ENCODE data around the gene SOX15. TPM values are rescaled to one million over a fixed set of nuclear protein-coding genes. Genes with fewer than 3 reads are reported as not detected.

The SOX15 gene
- total RNA-seq, 1 donor from 2014 or later, result 0.51 TPM

DNA sequence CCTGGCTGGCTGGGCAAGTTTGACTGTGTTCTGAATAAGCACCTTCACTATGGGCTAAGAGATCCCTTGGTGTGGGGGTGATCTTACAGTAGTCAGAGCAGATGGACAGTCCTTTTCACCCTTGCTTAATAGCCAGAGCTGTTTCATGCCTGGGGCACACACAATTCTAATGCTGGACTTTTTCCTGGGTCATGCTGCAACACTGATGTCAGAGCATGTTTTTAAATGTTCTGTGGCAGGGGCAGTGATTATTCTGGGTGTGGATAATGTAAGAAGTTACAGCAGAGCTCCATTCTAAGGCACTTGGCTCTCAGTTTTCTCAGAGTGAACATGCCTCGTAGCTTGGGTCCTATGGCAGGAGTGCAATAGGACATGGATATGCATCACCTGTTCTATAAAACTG lies 14.4 kb downstream of the SOX15 start:
- no peak overlapping the region for H2AFZ ChIP-seq (replicated peaks)
- H3K27ac Mint-ChIP-seq, result no peak overlapping the region

DNA sequence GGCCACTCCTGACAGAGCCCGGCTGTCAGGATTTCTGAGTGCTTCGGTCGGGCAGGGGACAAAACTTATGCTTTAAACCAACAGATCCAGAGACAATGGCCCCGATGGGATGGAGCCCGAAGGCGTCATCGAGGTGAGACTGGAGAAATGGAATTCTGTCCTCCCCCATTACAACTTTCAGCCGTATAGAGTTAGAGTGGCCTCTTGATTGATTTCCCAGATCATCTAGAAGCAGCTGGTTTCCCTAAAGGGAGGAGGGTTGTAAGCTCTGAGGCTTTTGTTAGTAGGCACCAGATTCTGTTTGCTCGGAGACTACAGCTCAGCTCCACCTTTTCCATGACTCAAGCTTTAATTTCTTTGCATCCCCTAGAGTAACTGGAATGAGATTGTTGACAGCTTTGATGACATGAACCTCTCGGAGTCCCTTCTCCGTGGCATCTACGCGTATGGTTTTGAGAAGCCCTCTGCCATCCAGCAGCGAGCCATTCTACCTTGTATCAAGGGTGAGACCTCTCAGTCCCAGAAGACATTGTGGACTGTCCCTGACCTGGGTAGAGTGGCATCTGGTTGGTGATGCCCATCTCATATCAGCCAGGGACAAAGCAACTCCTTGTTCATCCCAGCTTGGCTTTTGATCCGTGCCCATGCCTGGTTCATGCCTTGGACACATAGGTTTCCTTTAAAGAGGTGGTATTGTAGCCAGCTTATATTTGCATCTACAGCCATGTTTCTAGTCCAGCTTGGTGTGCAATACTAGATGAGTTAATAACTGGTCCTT lies 15.5 kb downstream of the SOX15 start:
- no peak for DNase-seq (ENCODE audit: low spot score)
- Histone ChIP-seq H3K27me3 (no peaks in the 10 kb centered on the region), H3K4me2 (peak overlapping the region; percentile 93), H3K9ac (peak overlapping the region; percentile 92), H3K79me2 (ENCODE audit: low read depth) (peaks cover 50% of the 10 kb centered on the region), H3K27ac (no peak overlapping the region), H3K9me3 (ENCODE audit: low read depth) (no peaks in the 10 kb centered on the region), H3K4me3 (peak overlapping the region; percentile 86), H4K20me1 (ENCODE audit: low read depth) (peaks cover 66% of the 10 kb centered on the region), H3K4me1 (peaks cover 17% of the 10 kb centered on the region), H3K36me3 (peaks cover 17% of the 10 kb centered on the region), H3F3A (ENCODE audit: low read depth) (peaks cover 74% of the 10 kb centered on the region), H2AFZ (replicated peaks) (no peak overlapping the region)
- TF ChIP-seq EZH2 (IDR thresholded peaks at IDR 0.05) (no peak), EZH2phosphoT487 (IDR thresholded peaks at IDR 0.05) (no peak)
- TF ChIP-seq, protein P1, sequence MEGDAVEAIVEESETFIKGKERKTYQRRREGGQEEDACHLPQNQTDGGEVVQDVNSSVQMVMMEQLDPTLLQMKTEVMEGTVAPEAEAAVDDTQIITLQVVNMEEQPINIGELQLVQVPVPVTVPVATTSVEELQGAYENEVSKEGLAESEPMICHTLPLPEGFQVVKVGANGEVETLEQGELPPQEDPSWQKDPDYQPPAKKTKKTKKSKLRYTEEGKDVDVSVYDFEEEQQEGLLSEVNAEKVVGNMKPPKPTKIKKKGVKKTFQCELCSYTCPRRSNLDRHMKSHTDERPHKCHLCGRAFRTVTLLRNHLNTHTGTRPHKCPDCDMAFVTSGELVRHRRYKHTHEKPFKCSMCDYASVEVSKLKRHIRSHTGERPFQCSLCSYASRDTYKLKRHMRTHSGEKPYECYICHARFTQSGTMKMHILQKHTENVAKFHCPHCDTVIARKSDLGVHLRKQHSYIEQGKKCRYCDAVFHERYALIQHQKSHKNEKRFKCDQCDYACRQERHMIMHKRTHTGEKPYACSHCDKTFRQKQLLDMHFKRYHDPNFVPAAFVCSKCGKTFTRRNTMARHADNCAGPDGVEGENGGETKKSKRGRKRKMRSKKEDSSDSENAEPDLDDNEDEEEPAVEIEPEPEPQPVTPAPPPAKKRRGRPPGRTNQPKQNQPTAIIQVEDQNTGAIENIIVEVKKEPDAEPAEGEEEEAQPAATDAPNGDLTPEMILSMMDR (IDR thresholded peaks at IDR 0.05), result no peak
- peak overlapping the region; percentile 100 for H3K4me3 Mint-ChIP-seq
- peaks cover 13% of the 10 kb centered on the region for H3K27me3 Mint-ChIP-seq (ENCODE audit: insufficient read depth, low read depth)
- no peaks in the 10 kb centered on the region for H3K9me3 Mint-ChIP-seq
- no peak overlapping the region for H3K27ac Mint-ChIP-seq
- H3K36me3 Mint-ChIP-seq, result peaks cover 46% of the 10 kb centered on the region
- H3K4me1 Mint-ChIP-seq, result peaks cover 44% of the 10 kb centered on the region

More for the DNA sequence above, 14.4 kb downstream of the SOX15 start:
- H3K9me3 ChIP-seq (ENCODE audit: low read depth), result no peaks in the 10 kb centered on the region
- Mint-ChIP-seq H3K4me3 (peak overlapping the region; percentile 100), H3K4me1 (peaks cover 44% of the 10 kb centered on the region), H3K36me3 (peaks cover 40% of the 10 kb centered on the region), H3K9me3 (no peaks in the 10 kb centered on the region), H3K27me3 (ENCODE audit: insufficient read depth, low read depth) (peaks cover 17% of the 10 kb centered on the region)
- peak overlapping the region; percentile 86 for H3K4me3 ChIP-seq
- peaks cover 50% of the 10 kb centered on the region for H3K79me2 ChIP-seq (ENCODE audit: low read depth)
- peaks cover 79% of the 10 kb centered on the region for H3F3A ChIP-seq (ENCODE audit: low read depth)
- peaks cover 17% of the 10 kb centered on the region for H3K4me1 ChIP-seq
- peak overlapping the region; percentile 69 for H3K27ac ChIP-seq
- H3K36me3 ChIP-seq, result peaks cover 17% of the 10 kb centered on the region
- H4K20me1 ChIP-seq (ENCODE audit: low read depth), result peaks cover 66% of the 10 kb centered on the region
- no peaks in the 10 kb centered on the region for H3K27me3 ChIP-seq
- TF ChIP-seq EZH2phosphoT487 (IDR thresholded peaks at IDR 0.05) (no peak), EZH2 (IDR thresholded peaks at IDR 0.05) (no peak)
- TF ChIP-seq, protein P1 (IDR thresholded peaks at IDR 0.05), result no peak
- DNase-seq (ENCODE audit: low spot score), result no peak
- peak overlapping the region; percentile 19 for H3K4me2 ChIP-seq
- H3K9ac ChIP-seq, result no peak overlapping the region

DNA sequence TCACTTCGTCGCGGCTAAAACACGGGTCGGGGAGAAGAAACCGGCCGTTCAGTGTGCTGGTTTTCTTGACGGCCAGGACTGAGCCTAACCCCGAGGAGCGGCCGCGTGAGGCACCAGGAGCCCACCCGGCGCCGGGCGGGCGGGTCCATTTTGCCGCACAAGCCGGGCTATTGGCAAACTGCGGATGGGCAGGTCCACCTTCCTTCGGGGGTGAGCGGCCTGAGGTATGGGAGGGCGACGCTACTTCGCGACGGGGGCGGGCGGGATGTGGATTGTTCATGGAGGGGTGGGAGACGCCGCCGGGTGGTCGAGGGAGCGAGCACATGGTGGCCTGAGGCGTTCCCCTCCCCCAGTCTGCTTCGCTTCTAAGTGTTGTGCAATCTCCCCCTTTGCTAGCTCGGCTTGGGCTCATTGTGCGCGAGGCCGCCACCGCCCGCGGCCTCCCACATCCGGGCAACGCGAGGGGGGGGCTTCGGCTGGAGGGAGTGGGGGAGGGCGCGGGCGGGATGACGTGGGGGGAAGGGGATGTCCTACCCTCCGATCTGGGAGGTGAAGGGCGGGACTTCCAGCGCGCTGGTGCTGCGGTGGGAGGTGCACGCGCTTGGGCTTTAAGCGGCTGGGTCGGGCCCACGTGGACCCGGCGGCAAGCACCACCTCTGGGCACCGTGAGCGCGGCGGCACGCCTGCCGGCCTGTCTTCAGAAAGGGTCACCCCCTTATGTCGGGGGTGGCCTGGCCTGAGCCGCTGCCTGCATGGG lies 16.4 kb downstream of the SOX15 start:
- Histone ChIP-seq H3K27ac (peak overlapping the region; percentile 65), H4K20me1 (ENCODE audit: low read depth) (peaks cover 58% of the 10 kb centered on the region), H3K79me2 (ENCODE audit: low read depth) (peaks cover 50% of the 10 kb centered on the region), H3K9ac (peak overlapping the region; percentile 92), H3F3A (ENCODE audit: low read depth) (peaks cover 66% of the 10 kb centered on the region), H3K4me2 (peak overlapping the region; percentile 93), H3K9me3 (ENCODE audit: low read depth) (no peaks in the 10 kb centered on the region), H3K4me1 (peaks cover 17% of the 10 kb centered on the region), H3K27me3 (no peaks in the 10 kb centered on the region), H3K4me3 (peak overlapping the region; percentile 86), H2AFZ (replicated peaks) (no peak overlapping the region), H3K36me3 (peaks cover 17% of the 10 kb centered on the region)
- Mint-ChIP-seq H3K9me3 (no peaks in the 10 kb centered on the region), H3K36me3 (peaks cover 52% of the 10 kb centered on the region), H3K4me1 (peaks cover 39% of the 10 kb centered on the region), H3K4me3 (peak overlapping the region; percentile 100), H3K27ac (peak overlapping the region; percentile 99), H3K27me3 (ENCODE audit: insufficient read depth, low read depth) (peaks cover 13% of the 10 kb centered on the region)
- no peak for TF ChIP-seq EZH2phosphoT487 (IDR thresholded peaks at IDR 0.05)
- TF ChIP-seq, protein P1 (IDR thresholded peaks at IDR 0.05), result no peak
- no peak for TF ChIP-seq EZH2 (IDR thresholded peaks at IDR 0.05)
- peak; percentile 94 for DNase-seq (ENCODE audit: low spot score)

Data from neural progenitor cell (in vitro differentiated cells).